ENCODE measurements around the gene ATG10.
A peak's percentile ranks its signal among the peaks of the same experiment; 100 is the strongest.
"Not testable (repeated sequence)": the region's sequence is repeated elsewhere in the genome, so short reads cannot be mapped to it uniquely, and the experiment has no call there.

Gene ATG10

GRCh38 chr5:81971712-81972491 lies at the start of gene ATG10:
Gene ATG10, plus strand, starts transcription at chr5:81972023. Its CDS starts 15,548 bp downstream, at chr5:81987571.
- DNase-seq (ENCODE audit: low spot score) (peak; percentile 63), FAIRE-seq (no peak)

- FAIRE-seq (no peak), DNase-seq (ENCODE audit: low spot score) (no peak)
Measured at GRCh38 chr5:81922854-81923279, 49.0 kb upstream of the ATG10 start.

- FAIRE-seq (no peak), DNase-seq (ENCODE audit: low spot score) (no peak)
Measured at GRCh38 chr5:81924442-81924841, 47.4 kb upstream of the ATG10 start.

- no peak for FAIRE-seq
- DNase-seq (ENCODE audit: low spot score) = no peak
Measured at GRCh38 chr5:81925009-81925408, 46.8 kb upstream of the ATG10 start.

- FAIRE-seq (no peak), DNase-seq (ENCODE audit: low spot score) (no peak)
Measured at GRCh38 chr5:81925981-81926380, 45.8 kb upstream of the ATG10 start.

- FAIRE-seq (no peak), DNase-seq (ENCODE audit: low spot score) (no peak)
Measured at GRCh38 chr5:81936066-81936465, 35.8 kb upstream of the ATG10 start.

GRCh38 chr5:81936750-81937149 lies 35.1 kb upstream of the ATG10 start:
- no peak for DNase-seq (ENCODE audit: low spot score)
- FAIRE-seq = no peak

GRCh38 chr5:81942746-81943145 lies 29.1 kb upstream of the ATG10 start:
- DNase-seq (ENCODE audit: low spot score) = no peak
- FAIRE-seq = no peak

GRCh38 chr5:81948349-81948748 lies 23.5 kb upstream of the ATG10 start:
- DNase-seq (ENCODE audit: low spot score) (no peak), FAIRE-seq (no peak)

- no peak for FAIRE-seq
- DNase-seq (ENCODE audit: low spot score) = no peak
Measured at GRCh38 chr5:81949462-81949861, 22.4 kb upstream of the ATG10 start.

GRCh38 chr5:81950996-81951395 lies 20.8 kb upstream of the ATG10 start:
- FAIRE-seq (no peak), DNase-seq (ENCODE audit: low spot score) (no peak)

- not testable (repeated sequence) for DNase-seq (ENCODE audit: low spot score); FAIRE-seq
Measured at GRCh38 chr5:81954796-81955195, 17.0 kb upstream of the ATG10 start.

GRCh38 chr5:81958129-81958528 lies 13.7 kb upstream of the ATG10 start:
- not testable (repeated sequence) for DNase-seq (ENCODE audit: low spot score); FAIRE-seq

GRCh38 chr5:81961651-81962440 lies 10.0 kb upstream of the ATG10 start:
- FAIRE-seq (no peak), DNase-seq (ENCODE audit: low spot score) (no peak)

- no peak for DNase-seq (ENCODE audit: low spot score)
Measured at GRCh38 chr5:81963544-81963943, 8.3 kb upstream of the ATG10 start.

GRCh38 chr5:81965524-81965923 lies 6.3 kb upstream of the ATG10 start:
- FAIRE-seq (no peak), DNase-seq (ENCODE audit: low spot score) (no peak)

More at GRCh38 chr5:81963544-81963943, 8.3 kb upstream of the ATG10 start:
- no peak for FAIRE-seq

- no peak for DNase-seq (ENCODE audit: low spot score)
- no peak for FAIRE-seq
Measured at GRCh38 chr5:81969226-81969625, 2.6 kb upstream of the ATG10 start.

- DNase-seq (ENCODE audit: low spot score) = no peak
- FAIRE-seq = no peak
Measured at GRCh38 chr5:81969912-81970311, 1.9 kb upstream of the ATG10 start.

- DNase-seq (ENCODE audit: low spot score) = no peak
- no peak for FAIRE-seq
Measured at GRCh38 chr5:81971111-81971711, 612 bp upstream of the ATG10 start.

- no peak for FAIRE-seq
- no peak for DNase-seq (ENCODE audit: low spot score)
Measured at GRCh38 chr5:81972492-81972783, 615 bp downstream of the ATG10 start.

- DNase-seq (ENCODE audit: low spot score) (no peak), FAIRE-seq (no peak)
Measured at GRCh38 chr5:81980160-81980559, 8.3 kb downstream of the ATG10 start.

GRCh38 chr5:81980598-81981260 lies 8.9 kb downstream of the ATG10 start:
- DNase-seq (ENCODE audit: low spot score) = no peak

More at GRCh38 chr5:81980598-81981260, 8.9 kb downstream of the ATG10 start:
- FAIRE-seq = no peak

Data from RCC 7860 (cell line).